Subcutaneous adipose tissue (tissue), 4 donors: ENCODE data around the gene CBX3. TPM values are rescaled to one million over a fixed set of nuclear protein-coding genes. Genes with fewer than 3 reads are reported as not detected.

ENCODE experiments used
- CTCF ChIP-seq: fragments of 450-650 bp; IDR thresholded peaks from one replicate; pipeline ENCODE4 v1.5.1; 2016; ENCODE audit warnings: low read depth, mild to moderate bottlenecking, control low read depth, antibody characterized with exemption, moderate library complexity
- total RNA-seq, 4 donors: library from RNA; depleted of rRNA; stranded (reverse); fragments of >200 nt; gene quantifications; one replicate each; pipeline ENCODE4 v1.1.0, GENCODE V29; 2016

CBX3 gene
- total RNA-seq, 4 donors from 2014 or later = 90.0 to 135 (median 117) TPM

- no peak for TF ChIP-seq CTCF
Measured at GRCh38 chr7:26183545-26184280, 17.8 kb upstream of the CBX3 start.

GRCh38 chr7:26185131-26185843 is 16.3 kb upstream of the CBX3 start:
- no peak for TF ChIP-seq CTCF

GRCh38 chr7:26185844-26186180 is 15.7 kb upstream of the CBX3 start:
- TF ChIP-seq CTCF = no peak

- no peak for TF ChIP-seq CTCF
Measured at GRCh38 chr7:26186364-26187311, 14.9 kb upstream of the CBX3 start.

GRCh38 chr7:26187380-26188205 is 14.0 kb upstream of the CBX3 start:
- TF ChIP-seq CTCF = no peak

GRCh38 chr7:26188206-26188956 is 13.2 kb upstream of the CBX3 start:
- no peak for TF ChIP-seq CTCF
